Measurements from ENCODE around the gene LDB3.

The LDB3 gene

DNA sequence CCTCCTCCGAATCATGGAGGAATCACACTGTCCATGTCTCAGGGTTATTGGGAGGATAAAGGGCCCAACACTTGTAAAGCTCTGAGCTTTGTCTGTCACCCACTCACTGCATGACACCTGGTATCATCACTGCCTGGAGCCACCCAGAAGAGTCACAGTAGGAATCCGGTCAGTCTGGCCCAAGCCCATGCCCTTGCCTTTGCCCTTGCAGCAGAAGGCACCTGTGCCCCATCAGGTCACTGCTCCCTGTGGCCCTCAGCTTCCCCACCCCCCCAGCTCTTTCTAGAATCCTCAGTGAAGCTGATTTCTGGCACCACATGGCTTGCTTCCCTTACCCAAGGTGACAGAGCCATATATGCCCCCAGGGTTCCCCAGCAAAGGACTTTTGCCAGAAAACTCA is 14.4 kb downstream of the LDB3 start:
- no peaks in the 10 kb centered on the region for H3K79me2 ChIP-seq
- H3K4me2 ChIP-seq (ENCODE audit: low read length), result no peak overlapping the region
- TF ChIP-seq, protein P1, sequence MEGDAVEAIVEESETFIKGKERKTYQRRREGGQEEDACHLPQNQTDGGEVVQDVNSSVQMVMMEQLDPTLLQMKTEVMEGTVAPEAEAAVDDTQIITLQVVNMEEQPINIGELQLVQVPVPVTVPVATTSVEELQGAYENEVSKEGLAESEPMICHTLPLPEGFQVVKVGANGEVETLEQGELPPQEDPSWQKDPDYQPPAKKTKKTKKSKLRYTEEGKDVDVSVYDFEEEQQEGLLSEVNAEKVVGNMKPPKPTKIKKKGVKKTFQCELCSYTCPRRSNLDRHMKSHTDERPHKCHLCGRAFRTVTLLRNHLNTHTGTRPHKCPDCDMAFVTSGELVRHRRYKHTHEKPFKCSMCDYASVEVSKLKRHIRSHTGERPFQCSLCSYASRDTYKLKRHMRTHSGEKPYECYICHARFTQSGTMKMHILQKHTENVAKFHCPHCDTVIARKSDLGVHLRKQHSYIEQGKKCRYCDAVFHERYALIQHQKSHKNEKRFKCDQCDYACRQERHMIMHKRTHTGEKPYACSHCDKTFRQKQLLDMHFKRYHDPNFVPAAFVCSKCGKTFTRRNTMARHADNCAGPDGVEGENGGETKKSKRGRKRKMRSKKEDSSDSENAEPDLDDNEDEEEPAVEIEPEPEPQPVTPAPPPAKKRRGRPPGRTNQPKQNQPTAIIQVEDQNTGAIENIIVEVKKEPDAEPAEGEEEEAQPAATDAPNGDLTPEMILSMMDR (IDR thresholded peaks at IDR 0.05), result no peak
- no peaks in the 10 kb centered on the region for H3K27me3 ChIP-seq (ENCODE audit: control insufficient read depth, insufficient read depth, low read length)
- H3K4me1 ChIP-seq, result no peaks in the 10 kb centered on the region
- no peak overlapping the region for H3K4me3 ChIP-seq (ENCODE audit: low read depth, low read length)
- no peak overlapping the region for H3K9ac ChIP-seq
- no peak overlapping the region for H2AFZ ChIP-seq
- no peak overlapping the region for H3K27ac ChIP-seq
- no peaks in the 10 kb centered on the region for H3K36me3 ChIP-seq (ENCODE audit: control insufficient read depth, insufficient read depth, low read length)
- no peaks in the 10 kb centered on the region for H3K9me3 ChIP-seq (ENCODE audit: control insufficient read depth, low read length)

DNA sequence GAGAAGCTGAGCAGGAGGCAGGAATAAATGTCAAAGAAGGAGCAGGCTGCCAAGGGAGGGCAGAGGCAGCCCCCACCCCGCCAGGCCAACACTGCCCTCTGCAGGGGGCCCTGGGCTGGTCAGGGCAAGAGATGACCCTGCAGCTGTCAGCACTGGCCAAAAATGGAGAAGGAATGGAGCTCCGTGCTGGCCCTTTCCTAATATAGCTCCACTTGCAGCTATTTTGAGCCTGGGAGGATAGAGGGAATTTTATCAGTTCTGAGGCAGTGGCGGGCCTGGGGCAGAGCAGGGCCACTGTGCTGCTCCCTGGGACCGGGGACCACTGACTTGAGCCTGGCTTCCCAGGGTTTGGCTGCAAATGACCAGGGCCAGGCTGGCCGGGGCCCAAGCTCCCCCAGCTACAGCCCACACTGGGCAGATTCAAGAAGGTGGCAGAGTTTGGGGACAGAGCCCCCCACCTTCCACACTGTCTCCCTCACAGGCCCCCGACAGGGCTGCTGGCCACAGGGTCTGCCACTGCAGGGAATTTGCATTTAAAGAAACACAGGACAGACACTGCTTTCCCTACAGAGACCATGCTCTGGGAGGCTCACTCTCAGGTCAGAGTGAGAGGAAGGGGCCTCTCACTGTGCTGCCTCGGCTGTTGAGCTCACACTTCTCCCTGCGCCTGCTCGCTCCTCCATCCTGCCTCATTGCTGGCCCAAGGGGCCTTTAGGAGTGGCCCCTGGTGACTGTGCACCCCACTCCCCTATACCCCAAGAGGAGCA is 16.2 kb downstream of the LDB3 start:
- Histone ChIP-seq H3K4me2 (ENCODE audit: low read length) (no peak overlapping the region), H3K9ac (no peak overlapping the region)

DNA sequence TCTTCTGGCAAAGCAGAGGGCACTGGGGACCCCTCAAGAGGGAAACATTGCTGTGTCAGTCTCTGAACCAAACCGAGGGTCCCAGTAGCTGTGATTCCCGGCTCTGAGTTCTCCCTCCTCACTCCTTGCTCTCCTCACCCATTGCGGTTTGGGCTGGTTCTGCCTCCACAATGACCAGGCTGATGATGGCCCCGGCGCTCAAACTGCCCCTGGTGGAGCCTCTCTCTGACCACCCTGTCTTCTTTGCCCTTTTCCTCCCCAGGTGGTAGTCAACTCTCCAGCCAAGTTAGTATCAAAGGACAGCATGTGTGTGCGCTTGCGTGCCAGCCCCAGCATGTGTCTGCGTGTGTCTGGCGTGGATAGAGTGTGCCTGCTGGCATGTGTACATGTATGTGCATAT is 17.1 kb downstream of the LDB3 start:
- Histone ChIP-seq H3K4me2 (ENCODE audit: low read length) (no peak overlapping the region), H3K9me3 (ENCODE audit: control insufficient read depth, low read length) (no peaks in the 10 kb centered on the region), H3K27me3 (ENCODE audit: control insufficient read depth, insufficient read depth, low read length) (no peaks in the 10 kb centered on the region), H3K4me3 (ENCODE audit: low read depth, low read length) (no peak overlapping the region), H3K9ac (no peak overlapping the region), H3K4me1 (no peaks in the 10 kb centered on the region), H2AFZ (no peak overlapping the region), H3K79me2 (no peaks in the 10 kb centered on the region), H3K36me3 (ENCODE audit: control insufficient read depth, insufficient read depth, low read length) (no peaks in the 10 kb centered on the region), H3K27ac (no peak overlapping the region)
- TF ChIP-seq, protein P1 (IDR thresholded peaks at IDR 0.05), result no peak

More for the DNA sequence above, 16.2 kb downstream of the LDB3 start:
- TF ChIP-seq, protein P1 (IDR thresholded peaks at IDR 0.05), result no peak
- Histone ChIP-seq H3K79me2 (no peaks in the 10 kb centered on the region), H3K4me3 (ENCODE audit: low read depth, low read length) (no peak overlapping the region), H3K27ac (no peak overlapping the region), H3K4me1 (no peaks in the 10 kb centered on the region), H2AFZ (no peak overlapping the region), H3K36me3 (ENCODE audit: control insufficient read depth, insufficient read depth, low read length) (no peaks in the 10 kb centered on the region), H3K9me3 (ENCODE audit: control insufficient read depth, low read length) (no peaks in the 10 kb centered on the region), H3K27me3 (ENCODE audit: control insufficient read depth, insufficient read depth, low read length) (no peaks in the 10 kb centered on the region)

DNA sequence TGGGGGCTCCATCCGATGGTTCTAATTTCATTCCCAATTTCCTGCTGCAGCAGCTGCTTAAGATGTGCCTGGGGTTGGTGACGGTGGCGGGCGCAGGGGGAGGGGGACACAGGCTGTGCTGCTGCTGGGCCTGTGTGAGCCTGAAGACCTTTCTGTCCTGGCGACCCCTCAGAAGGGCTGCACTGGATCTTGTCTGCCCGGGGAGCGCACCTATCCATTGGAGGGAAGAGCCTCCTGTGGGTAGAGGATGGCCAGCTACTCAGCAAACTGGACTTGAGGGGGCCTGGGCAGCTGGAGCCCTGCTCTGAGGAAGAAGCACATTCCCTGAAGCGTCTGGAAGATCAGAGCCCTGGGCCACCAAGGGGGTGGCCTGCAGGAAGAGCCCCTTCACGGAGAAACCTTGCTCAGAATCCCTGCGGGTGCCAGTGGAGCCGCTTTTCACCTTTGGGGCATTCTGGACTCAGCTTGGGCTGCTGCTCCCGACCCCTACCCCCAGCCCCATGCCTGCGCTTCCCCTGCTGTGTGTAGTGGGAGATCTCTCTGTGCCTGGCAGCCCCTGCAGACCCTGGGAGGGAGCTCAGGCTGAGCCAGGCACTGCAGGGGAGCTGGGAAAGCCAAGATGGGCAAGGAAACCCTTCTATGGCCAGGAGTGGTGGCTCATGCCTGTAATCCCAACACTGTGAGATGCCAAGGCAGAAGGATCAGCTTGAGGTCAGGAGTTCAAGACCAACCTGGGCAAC is 17.8 kb downstream of the LDB3 start:
- H3K9ac ChIP-seq, result no peak overlapping the region
- H3K9me3 ChIP-seq (ENCODE audit: control insufficient read depth, low read length), result no peaks in the 10 kb centered on the region
- H2AFZ ChIP-seq, result no peak overlapping the region
- no peak overlapping the region for H3K27ac ChIP-seq
- H3K36me3 ChIP-seq (ENCODE audit: control insufficient read depth, insufficient read depth, low read length), result no peaks in the 10 kb centered on the region
- no peaks in the 10 kb centered on the region for H3K27me3 ChIP-seq (ENCODE audit: control insufficient read depth, insufficient read depth, low read length)
- H3K4me3 ChIP-seq (ENCODE audit: low read depth, low read length), result no peak overlapping the region
- TF ChIP-seq, protein P1 (IDR thresholded peaks at IDR 0.05), result no peak
- H3K4me1 ChIP-seq, result no peaks in the 10 kb centered on the region
- H3K4me2 ChIP-seq (ENCODE audit: low read length), result no peak overlapping the region
- no peaks in the 10 kb centered on the region for H3K79me2 ChIP-seq
